ENCODE results near the gene WRAP53. TPM values are rescaled to one million over a fixed set of nuclear protein-coding genes. Genes with fewer than 3 reads are reported as not detected.

WRAP53 gene
- total RNA-seq, 1 donor from 2014 or later = 8.3 TPM

DNA sequence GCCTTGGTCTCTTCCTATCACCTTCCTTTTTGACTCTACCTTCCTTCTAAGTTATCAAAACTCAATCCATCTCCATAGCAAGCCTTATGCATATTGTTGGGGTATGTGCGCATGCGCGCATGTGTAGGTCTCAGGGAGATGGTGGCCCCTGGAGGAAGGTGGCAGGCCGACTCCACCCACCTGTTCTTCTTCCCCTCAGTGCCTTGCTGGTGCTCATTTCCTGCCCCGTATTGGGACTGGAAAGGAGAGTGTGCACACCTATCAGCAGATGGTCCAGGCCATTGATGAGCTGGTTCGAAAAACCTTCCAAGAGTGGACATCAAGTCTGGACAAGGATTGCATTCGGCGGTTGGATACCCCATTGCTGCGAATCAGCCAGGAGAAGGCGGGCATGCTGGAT lies 54.5 kb downstream of the WRAP53 start:
- H3K4me3 ChIP-seq = no peak overlapping the region
- intact Hi-C loops (cut with DNase I) = no loop called here
- H3K36me3 ChIP-seq = no peaks in the 10 kb centered on the region
- peaks cover 7% of the 10 kb centered on the region for H3K27me3 ChIP-seq (ENCODE audit: low read depth)
- ATAC-seq = no peak
- no peak for TF ChIP-seq CTCF (IDR thresholded peaks at IDR 0.05)
- H3K4me1 ChIP-seq = peaks cover 13% of the 10 kb centered on the region
- DNase-seq = no peak
- no peak overlapping the region for H3K27ac ChIP-seq
- no peaks in the 10 kb centered on the region for H3K9me3 ChIP-seq

DNA sequence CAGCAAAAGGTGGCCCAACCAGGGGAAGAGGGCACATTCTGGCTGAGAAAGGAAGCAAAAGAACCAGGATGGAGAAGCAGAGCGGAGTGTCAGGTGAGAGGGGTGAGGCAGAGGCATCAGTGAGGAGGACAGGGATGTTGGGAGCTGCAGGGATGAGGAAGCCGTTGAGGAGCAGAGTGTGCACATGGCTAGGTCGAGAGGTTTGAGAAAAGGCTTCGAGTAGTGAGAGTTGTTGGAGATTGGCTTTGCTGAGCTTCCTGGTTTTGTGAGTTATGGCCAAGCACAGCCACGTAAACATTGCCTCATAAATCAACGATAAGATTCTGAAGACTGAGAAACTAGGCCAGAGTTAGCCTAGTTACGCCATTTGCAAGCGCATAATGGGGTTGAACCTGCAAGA lies 56.1 kb downstream of the WRAP53 start:
- peak; percentile 56 to 69 for ATAC-seq
- intact Hi-C loops (cut with DNase I) = no loop called here
- Histone ChIP-seq H3K27ac (no peak overlapping the region), H3K9me3 (no peaks in the 10 kb centered on the region), H3K4me1 (peaks cover 13% of the 10 kb centered on the region), H3K4me3 (no peak overlapping the region), H3K36me3 (no peaks in the 10 kb centered on the region), H3K27me3 (ENCODE audit: low read depth) (peaks cover 7% of the 10 kb centered on the region)
- DNase-seq = no peak
- no peak for TF ChIP-seq CTCF (IDR thresholded peaks at IDR 0.05)

GRCh38 chr17:7745748-7746470 lies 57.6 kb downstream of the WRAP53 start:
- Histone ChIP-seq H3K4me1 (peaks cover 13% of the 10 kb centered on the region), H3K4me3 (no peak overlapping the region), H3K27me3 (ENCODE audit: low read depth) (peaks cover under 1% of the 10 kb centered on the region), H3K36me3 (no peaks in the 10 kb centered on the region), H3K27ac (no peak overlapping the region), H3K9me3 (no peaks in the 10 kb centered on the region)
- TF ChIP-seq CTCF (IDR thresholded peaks at IDR 0.05) = no peak
- ATAC-seq = peak; percentile 57 to 69
- no peak for DNase-seq
- intact Hi-C loops (cut with DNase I) = no loop called here

DNA sequence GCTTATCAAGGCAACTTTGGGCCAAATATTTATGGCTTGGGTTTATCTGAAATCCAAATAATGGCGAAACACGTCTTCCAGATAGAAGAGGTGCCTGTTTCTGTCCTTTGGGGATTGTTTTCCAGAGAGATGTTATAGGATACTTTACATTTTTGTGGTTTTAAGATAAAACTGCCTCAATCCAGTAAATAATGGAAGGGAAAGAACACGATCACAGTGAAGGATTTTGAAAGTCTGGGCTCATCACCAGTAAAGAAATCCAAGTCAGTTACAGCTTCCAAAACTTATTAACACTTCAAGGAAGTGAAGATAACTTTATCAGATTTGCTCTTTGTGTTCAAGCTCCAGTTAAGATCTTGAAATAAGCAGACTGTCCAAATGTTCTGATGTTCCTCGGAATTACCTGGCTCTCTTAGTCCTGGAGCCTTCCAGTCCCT lies 59.4 kb downstream of the WRAP53 start:
- no peaks in the 10 kb centered on the region for H3K36me3 ChIP-seq
- H3K4me1 ChIP-seq = peaks cover 13% of the 10 kb centered on the region
- no peaks in the 10 kb centered on the region for H3K9me3 ChIP-seq
- no peak for DNase-seq
- no peak for TF ChIP-seq CTCF (IDR thresholded peaks at IDR 0.05)
- intact Hi-C loops (cut with DNase I) = no loop called here
- H3K27ac ChIP-seq = no peak overlapping the region
- no peak for ATAC-seq
- no peaks in the 10 kb centered on the region for H3K27me3 ChIP-seq (ENCODE audit: low read depth)
- H3K4me3 ChIP-seq = no peak overlapping the region

GRCh38 chr17:7748076-7748775 lies 59.9 kb downstream of the WRAP53 start:
- H3K9me3 ChIP-seq = no peaks in the 10 kb centered on the region
- TF ChIP-seq CTCF (IDR thresholded peaks at IDR 0.05) = no peak
- ATAC-seq = no peak
- intact Hi-C loops (cut with DNase I) = no loop called here
- H3K4me3 ChIP-seq = no peak overlapping the region
- H3K36me3 ChIP-seq = no peaks in the 10 kb centered on the region
- no peak for DNase-seq
- H3K27ac ChIP-seq = no peak overlapping the region
- H3K27me3 ChIP-seq (ENCODE audit: low read depth) = no peaks in the 10 kb centered on the region
- H3K4me1 ChIP-seq = peaks cover 13% of the 10 kb centered on the region
